Measurements from ENCODE around the gene ARHGAP24.
"Not testable (repeated sequence)": the region's sequence is repeated elsewhere in the genome, so short reads cannot be mapped to it uniquely, and the experiment has no call there.

Gene ARHGAP24

GRCh38 chr4:85842540-85842939, 367.6 kb downstream of the ARHGAP24 start:
- no peak for TF ChIP-seq CTCF (IDR thresholded peaks at IDR 0.05; ENCODE audit: low read depth, low read length, missing control alignments)
- in situ Hi-C loops (cut with HindIII; ENCODE audit: low sequenced_read_pairs) = no loop called here
- H3K4me3 ChIP-seq (ENCODE audit: low read depth, low read length) = no peak overlapping the region
- DNase-seq (ENCODE audit: low read depth) = no peak

GRCh38 chr4:85853740-85854139, 378.8 kb downstream of the ARHGAP24 start:
- H3K4me3 ChIP-seq (ENCODE audit: low read depth, low read length); DNase-seq (ENCODE audit: low read depth); in situ Hi-C loops (cut with HindIII; ENCODE audit: low sequenced_read_pairs): not testable (repeated sequence)

- no peak for DNase-seq (ENCODE audit: low read depth)
- no peak overlapping the region for H3K4me3 ChIP-seq (ENCODE audit: low read depth, low read length)
- no peak for TF ChIP-seq CTCF (IDR thresholded peaks at IDR 0.05; ENCODE audit: low read depth, low read length, missing control alignments)
- in situ Hi-C loops (cut with HindIII; ENCODE audit: low sequenced_read_pairs) = no loop called here
Observed at GRCh38 chr4:85854546-85854945, 379.6 kb downstream of the ARHGAP24 start.

GRCh38 chr4:85860066-85860740, 385.3 kb downstream of the ARHGAP24 start:
- DNase-seq (ENCODE audit: low read depth) = no peak
- H3K4me3 ChIP-seq (ENCODE audit: low read depth, low read length) = no peak overlapping the region
- in situ Hi-C loops (cut with HindIII; ENCODE audit: low sequenced_read_pairs) = no loop called here
- TF ChIP-seq CTCF (IDR thresholded peaks at IDR 0.05; ENCODE audit: low read depth, low read length, missing control alignments) = no peak

- H3K4me3 ChIP-seq (ENCODE audit: low read depth, low read length) = no peak overlapping the region
- DNase-seq (ENCODE audit: low read depth) = no peak
- in situ Hi-C loops (cut with HindIII; ENCODE audit: low sequenced_read_pairs) = no loop called here
- no peak for TF ChIP-seq CTCF (IDR thresholded peaks at IDR 0.05; ENCODE audit: low read depth, low read length, missing control alignments)
Observed at GRCh38 chr4:85861064-85861765, 386.3 kb downstream of the ARHGAP24 start.

- in situ Hi-C loops (cut with HindIII; ENCODE audit: low sequenced_read_pairs) = no loop called here
- no peak overlapping the region for H3K4me3 ChIP-seq (ENCODE audit: low read depth, low read length)
- no peak for TF ChIP-seq CTCF (IDR thresholded peaks at IDR 0.05; ENCODE audit: low read depth, low read length, missing control alignments)
- no peak for DNase-seq (ENCODE audit: low read depth)
Observed at GRCh38 chr4:85862896-85863295, 387.9 kb downstream of the ARHGAP24 start.

Data from astrocyte of the cerebellum (primary cell).